GOT3 (cell line): Measurements from ENCODE around the gene MPC1.
"Not testable (repeated sequence)": the region's sequence is repeated elsewhere in the genome, so short reads cannot be mapped to it uniquely, and the experiment has no call there.

Source experiments
- DNase-seq: peaks from one replicate; lab custom pipeline; 2025; ENCODE audit warnings: mixed read lengths; lab: John Stamatoyannopoulos, UW

MPC1 gene

DNA sequence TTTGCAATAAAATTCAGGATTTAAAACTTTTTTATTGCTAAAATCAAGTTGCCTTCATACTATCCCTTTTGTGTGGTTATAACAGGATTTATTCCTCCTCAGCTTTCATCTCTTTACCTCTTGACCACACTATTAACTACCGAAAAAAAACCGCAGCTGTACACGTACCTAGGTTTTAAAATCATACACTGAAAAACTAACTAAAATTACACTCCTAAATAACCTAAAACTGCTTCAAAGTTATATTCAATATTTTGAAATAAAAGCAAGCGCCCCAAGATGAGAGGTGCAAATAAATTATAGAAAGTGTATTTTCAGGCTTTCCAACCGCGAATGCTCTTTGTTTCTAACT, 1.4 kb downstream of the MPC1 start:
- DNase-seq = no peak

DNA sequence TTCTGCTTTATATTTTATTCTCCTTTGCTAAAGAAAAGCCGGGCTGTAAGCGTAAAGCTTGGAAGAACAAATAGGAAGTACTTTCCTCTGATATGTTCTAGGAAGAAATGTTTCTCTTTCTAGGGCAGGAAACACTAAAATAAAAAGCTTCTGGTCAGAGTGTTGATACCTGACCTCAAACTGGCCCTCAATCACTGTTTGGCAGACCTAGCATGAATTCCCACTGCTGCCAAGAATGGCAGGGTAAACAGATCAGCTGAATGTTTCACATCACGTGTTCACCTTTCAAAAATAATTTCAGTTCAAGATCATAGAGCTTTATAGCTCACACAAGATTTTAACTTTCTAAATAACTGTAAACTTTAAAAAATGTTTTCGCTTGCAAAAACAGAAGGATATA, 2.9 kb downstream of the MPC1 start:
- DNase-seq = no peak

DNA sequence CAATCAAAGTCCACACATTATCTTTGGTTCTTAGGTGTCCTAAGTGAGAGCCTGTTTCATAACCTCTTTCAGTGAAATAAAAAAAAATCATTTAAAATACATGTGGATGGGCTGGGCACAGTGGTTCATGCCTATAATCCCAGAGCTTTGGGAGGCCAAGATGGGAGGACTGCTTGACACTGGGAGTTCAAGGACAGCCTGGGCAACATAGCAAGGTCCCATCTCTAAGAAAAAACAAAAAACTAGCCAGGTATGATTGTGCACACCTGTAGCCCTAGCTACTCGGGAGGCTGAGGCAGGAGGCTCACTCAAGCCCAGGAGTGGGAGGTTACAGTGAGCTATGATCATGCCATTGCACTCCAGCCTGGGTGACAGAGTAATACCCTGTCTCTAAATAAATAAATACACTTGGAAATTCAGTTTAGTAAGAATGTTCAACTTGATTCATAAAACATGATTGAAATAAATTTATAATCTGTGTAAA, 3.6 kb downstream of the MPC1 start:
- DNase-seq = no peak

DNA sequence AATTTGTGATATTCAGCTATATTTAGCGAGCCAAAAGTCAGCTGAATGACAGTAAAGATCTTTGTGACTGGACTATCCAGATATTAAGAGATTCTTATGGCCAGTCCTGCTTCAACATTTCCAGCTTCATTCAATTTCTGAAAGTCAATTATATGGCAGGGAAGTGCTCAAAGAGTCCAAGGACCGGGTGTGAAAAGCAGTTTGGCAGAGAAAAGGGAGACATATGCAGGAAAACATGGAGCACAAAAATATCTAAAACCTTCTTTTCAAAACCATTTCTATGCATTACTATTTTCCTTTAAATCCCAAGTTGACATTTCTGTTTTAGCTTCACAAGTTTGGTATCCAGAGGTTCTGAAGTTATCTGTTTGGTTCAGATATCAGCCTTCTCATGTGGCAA, 5.0 kb downstream of the MPC1 start:
- DNase-seq = no peak

DNA sequence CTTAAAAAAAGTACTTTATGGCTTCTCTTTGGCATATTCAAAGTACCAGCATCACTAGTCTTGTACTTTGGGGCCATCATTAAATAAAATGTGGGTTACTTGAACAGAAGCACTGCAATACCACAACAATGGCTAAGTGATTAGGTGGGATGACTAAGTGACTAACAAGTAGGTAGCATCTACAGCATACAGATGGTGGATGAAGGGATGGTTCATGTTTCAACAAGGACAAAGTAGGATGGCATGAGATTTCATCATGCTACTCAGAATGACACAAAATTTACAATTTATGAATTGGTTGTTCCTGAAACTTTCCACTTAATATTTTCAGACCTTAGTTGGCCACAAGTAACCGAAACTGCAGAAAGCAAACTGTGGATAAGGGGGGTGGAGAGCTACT, 7.7 kb downstream of the MPC1 start:
- no peak for DNase-seq

DNA sequence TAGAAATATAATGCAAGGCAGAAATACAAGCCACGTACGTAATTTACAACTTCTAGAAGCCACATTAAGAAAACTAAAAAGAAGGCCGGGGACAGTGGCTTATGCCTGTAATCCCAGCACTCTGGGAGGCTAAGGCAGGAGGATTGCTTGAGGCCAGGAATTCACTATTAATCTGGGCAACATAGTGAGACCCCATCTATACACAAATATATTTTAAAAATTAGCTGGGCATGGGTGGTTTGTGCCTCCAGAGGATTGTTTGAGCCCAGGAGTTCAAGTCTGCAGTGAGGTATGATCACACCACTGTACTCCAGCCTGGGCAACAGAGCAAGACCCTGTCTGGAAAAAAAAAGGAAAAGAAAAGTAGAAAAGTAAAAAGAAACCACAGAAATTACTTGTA, 12.3 kb downstream of the MPC1 start:
- no peak for DNase-seq

DNA sequence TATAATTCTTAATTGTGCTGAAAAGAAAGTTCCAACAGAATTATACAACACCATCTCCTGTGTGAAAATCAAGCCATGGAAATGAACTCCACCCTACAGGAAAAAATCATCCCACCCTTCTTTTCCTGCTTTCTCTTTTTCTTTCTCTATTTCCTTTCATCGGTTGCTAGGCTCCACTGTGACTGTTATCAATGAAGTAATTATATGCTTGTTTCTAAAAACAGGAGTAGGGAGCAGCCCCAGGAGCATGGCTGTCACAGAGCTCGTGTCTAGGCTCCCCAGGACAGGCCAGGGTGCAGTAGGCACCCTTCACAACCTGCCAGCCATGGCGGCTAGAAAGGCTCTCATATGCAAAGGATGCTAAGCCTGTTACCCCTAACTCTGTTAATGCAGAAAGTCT, 13.0 kb downstream of the MPC1 start:
- DNase-seq = no peak

DNA sequence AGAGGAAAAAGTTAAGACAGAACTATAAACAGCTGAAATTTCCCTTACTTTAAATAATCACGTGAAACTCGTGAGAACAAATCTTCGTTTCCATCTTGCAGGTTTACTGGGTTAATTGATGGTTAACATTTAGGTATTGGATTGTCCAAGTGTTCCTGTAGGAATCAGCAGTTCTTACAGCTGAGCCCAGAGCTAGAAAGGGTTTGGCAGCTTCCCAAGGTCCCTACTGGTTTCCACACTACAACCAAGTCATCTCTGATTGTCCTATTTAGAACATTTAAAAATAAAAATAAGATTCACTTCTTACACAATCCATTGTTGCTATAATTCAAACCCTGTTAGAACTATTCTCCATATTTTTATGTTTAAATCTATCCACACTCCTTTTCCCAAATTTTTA, 15.8 kb downstream of the MPC1 start:
- DNase-seq = no peak

DNA sequence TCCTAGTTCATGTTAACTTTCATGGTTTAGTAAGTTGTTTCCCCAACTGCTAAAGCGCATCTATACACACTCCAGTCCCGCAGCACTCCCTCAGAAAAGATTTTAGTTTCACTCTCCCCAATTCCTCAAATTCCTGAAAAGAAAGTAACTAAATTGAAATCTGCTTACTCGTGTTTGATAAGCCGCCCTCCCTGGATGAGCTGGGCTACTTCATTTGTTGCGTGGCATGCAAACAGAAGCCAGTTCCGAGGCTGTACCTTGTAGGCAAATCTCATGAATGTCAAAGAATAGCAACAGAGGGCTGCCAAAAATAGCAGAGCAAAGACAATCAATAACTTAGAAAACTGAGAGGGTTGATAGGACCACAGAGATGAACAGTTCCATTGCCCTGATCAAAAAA, 16.9 kb downstream of the MPC1 start:
- DNase-seq = no peak

DNA sequence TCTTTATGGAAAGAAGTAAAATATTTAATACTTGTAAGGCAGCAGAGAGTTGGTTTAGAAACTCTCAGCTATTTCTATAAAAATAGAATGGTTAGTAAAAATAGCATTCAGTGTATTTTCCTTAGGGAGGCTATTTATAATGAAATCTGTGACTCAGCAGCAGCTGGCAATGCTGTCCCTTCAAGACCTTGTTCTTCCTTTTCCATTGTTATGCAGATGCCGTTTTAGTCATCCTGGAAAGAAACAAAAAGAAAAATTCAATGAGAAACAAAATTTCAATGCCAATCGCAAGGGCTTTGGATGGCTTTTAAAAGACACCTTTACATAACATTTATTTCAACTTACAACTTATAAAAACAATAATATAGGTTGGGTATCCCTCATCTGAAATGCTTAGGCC, 17.5 kb downstream of the MPC1 start:
- DNase-seq = no peak

DNA sequence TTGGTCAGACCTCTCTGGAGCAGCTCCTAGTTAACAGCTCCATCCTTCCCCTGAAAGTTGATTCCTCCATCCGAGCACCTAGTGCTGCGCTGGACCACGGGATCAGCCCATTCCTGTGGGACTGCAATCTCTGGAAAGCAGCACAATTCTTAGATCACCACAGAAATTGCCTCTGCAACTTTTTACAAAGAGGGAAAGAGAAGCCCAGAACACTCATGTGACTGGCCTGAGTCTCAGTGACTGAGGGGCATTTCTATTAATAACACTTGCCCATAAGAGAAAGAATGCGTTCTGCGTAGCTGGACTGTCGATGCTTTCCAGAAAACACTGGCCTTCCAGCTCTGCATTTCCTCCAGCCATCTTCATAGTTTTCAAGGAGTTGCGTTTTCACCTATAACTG, 18.3 kb downstream of the MPC1 start:
- no peak for DNase-seq

DNA sequence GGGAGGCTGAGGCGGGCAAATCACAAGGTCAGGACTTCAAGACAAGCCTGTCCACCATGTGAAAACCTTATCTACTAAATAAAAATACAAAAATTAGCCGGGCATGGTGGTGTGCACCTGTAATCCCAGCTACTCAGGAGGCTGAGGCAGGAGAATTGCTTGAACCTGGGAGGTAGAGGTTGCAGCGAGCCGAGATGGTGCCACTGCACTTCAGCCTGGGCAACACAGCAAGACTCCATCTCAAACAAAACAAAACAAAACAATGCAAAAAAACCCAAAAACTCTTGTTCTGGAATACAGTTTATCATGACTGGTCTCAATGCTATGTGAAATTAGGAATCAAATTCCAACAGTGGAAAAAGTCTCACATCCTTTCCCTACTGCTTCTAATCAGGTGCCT, 20.3 kb downstream of the MPC1 start:
- not testable (repeated sequence) for DNase-seq

DNA sequence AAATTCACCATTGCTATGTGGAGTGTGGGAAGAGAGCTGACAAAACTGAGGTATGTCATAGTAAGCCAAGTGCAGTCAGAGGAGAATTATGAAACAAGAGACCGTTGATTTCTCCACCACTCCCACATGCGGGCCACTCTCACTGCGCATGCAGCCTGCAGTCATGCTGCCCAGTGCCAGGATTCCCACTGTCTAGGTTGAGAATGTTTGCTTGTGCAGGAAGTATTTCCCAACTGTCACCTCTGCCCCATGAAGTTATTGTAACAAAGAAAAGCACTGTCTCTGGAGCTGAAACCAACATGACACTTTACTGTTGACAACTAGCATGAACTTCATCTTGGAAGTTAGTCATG, 21.7 kb downstream of the MPC1 start:
- DNase-seq = no peak

DNA sequence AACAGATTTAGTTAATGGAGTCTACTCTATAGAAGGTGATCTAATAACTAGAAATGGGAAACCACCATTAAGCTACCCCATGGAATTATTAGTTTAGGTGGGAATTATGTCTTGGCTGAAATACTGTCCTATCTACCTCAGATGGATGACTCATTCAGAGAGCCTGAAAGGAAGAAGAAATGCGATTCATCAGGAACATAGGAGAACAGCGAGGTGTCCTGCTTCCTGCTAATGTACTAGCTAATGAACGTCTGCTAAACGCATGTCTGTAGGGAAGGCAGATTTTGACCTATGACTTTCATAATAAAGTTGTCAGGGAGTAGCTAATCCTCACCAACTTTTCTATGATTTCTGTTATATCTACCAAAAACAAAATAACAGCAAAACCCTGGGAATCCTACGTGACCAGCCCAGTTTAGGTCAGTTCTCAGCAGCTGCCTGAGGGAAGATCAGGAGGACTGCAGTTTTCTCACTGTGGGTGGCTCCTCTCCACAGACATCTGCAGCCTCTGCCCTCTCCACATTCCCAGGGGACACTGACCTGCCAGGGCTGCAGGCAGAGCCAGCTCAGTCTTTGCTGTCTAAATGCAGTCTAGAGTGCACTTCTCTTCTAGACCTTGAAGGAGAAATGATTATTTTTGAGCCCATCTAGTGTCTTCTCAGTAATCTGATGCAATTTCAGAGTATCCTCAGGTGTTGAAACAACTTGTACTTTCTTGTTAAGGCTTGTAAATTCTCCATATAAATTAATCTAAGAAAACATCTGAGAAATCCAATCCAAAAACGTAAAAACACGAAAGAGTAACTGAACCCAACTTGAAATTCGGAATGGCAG, 22.3 kb downstream of the MPC1 start:
- DNase-seq = no peak

DNA sequence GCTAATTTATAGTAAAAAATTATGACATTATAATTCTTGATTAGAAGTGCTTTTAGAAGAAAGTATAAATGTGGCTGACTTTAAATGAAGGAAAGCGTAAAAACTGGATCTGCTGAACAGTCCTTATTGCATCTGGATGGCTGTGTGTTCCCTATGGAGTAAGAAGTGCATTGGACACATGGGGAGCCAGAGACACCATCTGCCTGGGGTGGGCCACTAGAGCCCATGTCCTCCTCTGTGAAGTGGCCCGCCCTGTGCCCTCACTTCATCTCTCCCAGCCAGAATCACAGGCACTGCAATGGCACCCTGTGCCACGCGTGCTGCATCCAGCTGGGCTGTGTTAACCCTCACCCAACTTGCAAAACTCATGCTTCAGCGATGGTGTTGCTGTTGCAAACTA, 27.2 kb downstream of the MPC1 start:
- no peak for DNase-seq

DNA sequence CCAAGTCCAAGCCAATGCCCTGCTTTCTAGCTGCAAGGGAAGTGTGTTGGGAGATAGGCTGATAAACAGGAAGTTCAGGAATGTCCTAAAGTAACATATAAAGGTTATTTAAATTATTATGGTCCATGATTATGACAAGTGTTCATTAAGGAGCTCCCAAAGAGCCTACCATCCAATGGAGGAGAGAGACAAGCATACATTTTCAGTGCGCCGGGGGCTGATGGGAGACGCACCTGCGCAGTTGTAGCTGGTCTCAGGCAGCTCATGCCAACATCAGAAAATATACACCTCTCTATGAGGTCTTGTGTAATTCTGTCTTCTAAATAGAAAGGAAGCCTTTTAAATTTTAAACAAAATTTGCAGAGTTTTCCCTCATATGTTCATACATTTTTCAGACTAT, 27.8 kb downstream of the MPC1 start:
- DNase-seq = no peak

DNA sequence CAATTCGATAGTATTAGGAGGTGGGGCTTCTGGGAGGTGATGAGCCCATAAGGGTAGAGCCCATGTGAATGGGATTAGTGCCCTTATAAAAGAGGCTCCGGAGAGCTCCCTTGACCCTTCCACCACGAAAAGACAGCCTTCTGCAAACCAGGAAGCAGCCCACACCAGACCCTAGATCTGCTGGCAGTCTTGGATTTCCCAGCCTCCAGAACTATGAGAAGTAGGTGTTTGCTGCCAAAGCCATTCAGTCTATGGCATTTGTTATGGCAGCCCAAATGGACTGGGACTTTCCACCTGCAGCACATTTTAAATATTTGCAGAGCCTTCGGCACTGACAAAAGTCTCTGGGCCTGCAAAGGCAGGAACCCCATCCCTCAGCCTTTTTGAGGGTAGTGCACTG, 28.6 kb downstream of the MPC1 start:
- no peak for DNase-seq

DNA sequence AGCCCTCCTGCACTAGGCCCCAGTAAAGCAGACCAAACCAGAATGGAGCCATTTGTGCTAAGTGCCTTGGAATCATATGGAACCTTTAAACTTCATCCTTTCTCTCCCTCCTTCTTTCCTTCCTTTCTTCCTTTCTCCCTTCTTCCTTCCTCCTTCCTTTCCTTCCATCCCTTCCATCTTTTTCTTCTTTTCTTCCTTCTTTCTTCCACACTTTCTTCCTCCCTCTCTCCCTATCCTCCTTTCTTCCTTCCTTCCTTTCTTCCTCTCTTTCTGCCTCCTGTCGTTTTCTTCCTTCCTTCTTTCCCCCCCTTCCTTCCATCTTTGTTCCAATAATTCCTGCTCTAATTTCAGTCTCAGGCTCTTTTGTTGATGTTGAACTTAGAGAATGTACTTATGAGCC, 29.2 kb downstream of the MPC1 start:
- DNase-seq = no peak

DNA sequence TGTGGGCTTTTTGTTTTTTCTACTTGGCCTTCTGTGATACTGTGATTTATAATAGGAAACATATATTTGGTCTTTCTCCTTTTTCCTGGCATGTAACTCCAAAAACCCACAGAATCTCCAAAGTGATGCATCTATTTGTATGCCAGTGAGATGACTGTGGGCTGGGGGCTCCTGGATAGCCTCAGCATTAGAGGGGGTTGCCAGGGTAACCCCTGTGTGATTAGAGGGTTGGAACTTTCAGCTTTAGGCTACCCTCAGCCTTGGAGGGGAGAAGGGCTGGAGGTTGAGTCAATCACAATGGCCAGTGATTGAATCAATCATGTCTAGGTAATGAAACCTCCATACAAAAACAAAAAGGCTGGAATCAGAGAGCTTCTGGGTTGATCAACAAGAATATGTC, 29.8 kb downstream of the MPC1 start:
- DNase-seq = no peak

DNA sequence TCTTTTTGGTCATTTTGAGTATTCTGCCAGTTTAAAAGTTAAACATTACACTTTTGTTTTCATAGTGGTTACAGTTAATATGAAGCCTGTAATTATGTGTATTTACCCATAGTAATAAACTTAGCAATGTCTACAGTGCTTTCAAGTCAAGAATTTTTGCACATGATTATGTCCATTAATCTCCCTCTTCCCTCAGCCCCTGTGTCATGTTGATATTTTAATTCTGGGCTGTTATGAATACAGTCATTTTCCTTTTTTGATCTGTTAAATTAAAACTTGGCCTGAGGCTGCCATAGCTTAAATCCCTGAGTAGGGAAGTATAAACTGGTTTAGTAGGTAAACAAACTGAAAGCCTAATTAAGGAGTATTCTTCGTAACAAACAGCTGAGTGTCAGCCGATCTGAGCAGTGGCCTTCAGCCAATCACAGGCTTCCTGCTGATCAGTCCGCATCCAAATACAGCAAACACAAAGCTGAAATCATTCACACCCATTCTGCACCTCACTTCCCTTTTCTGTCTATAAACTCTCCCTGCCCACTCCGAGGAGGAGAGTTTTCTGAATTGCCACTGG, 30.9 kb downstream of the MPC1 start:
- no peak for DNase-seq

DNA sequence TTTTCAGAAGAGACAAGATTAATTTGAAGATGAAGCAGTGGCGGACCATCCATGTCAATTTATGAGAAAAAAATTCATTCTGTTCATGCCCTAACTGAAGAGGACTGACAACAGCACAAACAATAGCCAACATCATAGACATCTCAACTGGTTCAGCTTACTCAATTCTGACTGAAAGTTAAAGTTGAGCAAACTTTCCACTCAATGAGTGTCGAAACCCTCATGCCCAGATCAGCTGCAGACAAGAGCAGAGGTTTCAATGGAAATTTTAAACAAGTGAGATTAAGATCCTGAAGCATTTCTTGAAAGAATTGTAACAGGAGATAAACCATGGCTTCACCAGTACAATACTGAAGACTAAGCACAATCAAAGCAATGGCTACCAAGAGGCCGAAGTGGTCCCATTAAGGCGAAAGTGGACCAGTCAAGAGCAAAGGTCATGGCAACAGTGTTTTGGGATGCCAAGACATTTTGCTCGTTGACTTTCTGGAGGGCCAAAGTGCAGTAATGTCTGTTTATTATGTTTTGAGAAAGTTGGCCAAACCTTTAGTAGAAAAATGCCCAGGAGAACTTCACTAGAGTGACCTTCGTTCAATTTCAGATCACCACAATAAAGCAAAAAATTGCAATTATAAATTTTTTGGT, 34.3 kb downstream of the MPC1 start:
- no peak for DNase-seq

DNA sequence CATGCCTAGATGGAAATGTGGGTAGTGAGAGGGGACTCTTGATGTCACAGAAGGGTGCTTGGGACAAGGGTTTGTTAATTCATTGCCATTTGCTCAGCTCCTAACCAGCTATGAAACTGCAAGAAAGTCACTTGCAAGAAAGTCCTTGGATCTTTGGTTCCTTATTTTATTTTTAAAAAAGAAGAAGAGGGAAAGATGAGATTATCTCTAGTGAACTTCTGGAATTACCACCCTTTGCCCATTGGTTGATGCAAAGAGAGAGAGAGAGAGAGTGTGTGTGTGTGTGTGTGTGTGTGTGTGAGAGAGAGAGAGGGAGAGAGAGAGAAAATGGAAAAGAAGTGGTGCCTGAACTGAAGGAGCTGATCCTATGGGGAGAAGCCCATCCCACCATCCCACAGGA, 35.8 kb downstream of the MPC1 start:
- no peak for DNase-seq

DNA sequence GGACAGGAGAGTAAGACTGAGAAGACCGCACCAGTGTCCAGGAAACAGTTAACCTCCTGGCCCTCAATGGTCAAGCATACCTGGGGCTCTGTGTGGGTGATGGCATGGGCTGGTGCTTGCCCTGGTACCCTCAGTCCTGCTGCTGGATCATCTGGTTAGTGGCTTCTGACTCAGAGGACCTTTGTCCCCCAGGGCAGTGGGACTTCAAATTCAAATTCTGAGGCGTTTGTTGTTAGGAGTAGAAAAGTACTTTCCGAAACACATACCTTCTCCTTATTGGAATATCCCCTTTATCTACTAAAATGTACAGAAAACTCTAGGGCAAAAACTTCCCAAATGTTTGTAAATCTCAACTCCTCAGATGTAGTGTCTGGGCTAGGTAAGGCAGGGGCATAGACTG, 36.3 kb downstream of the MPC1 start:
- no peak for DNase-seq

DNA sequence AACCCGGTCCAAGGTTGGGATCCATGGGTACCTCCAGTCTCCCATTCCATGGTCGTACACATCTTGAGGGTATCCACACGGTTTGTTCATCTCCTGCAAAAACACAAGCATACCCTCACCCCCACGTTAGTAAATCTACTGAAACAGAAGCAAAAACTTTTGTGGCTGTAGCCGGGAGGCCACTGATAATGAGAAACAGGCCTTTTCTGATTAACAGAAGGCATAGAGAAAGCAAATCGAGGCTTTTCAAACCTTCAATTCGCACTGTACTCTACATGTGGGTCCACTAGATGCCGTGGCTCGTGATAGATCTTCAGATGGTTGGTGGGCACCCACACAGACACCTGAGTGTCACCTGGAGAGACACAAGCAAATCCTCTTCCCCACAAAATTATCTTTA, 37.1 kb downstream of the MPC1 start:
- DNase-seq = not testable (repeated sequence)
